ENCODE data around the gene PRDM5. TPM values are rescaled to one million over a fixed set of nuclear protein-coding genes. Genes with fewer than 3 reads are reported as not detected.

The PRDM5 gene
- total and polyA plus RNA-seq, 9 of the 15 experiments (the other 6 are each of a cell fraction or from before 2014, with no cell fraction given) = not detected

DNA sequence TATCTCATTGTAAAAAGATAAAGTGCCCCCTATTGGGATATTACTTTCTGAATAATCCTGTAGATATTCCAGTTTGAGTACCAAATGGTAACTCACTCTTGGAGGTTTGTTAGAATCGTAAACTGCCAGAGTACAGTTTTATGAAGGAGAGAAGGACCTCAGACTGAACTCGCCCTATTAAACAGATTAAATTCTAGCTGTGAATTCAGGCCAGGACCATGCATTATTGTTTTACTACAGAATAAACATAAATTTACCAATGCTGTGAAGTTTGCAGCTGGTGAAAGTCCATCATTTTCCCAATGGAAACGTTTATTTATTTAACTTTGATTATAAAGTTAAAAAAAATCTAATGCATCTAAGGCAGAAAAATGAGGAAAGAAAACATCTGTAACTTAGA is 20.2 kb upstream of the PRDM5 start:
- ATAC-seq (no peak), FAIRE-seq (no peak), DNase-seq (ENCODE audit: extremely low read depth in 1 of 4, low spot score in 3 of 4) (no peak)
- H3K4me2 ChIP-seq (ENCODE audit: insufficient read depth, low read length) = no peak overlapping the region
- H3K9me3 ChIP-seq (replicated peaks; ENCODE audit: control insufficient read depth, insufficient read depth, low read depth, low read length) = no peaks in the 10 kb centered on the region; the same call in 1 of the 2 replicates
- no peak overlapping the region for H3K9ac ChIP-seq (ENCODE audit: insufficient read depth in 1 of 2, low read depth in 2 of 2, low read length in 2 of 2)
- BruUV-seq (replicated peaks) = no TSS peak
- TF ChIP-seq YBX1 (IDR thresholded peaks at IDR 0.05) = no peak
- no peak for TF ChIP-seq NONO (IDR thresholded peaks at IDR 0.05; ENCODE audit: low read depth in 2 of 2, low read length in 1 of 2)
- no peak for TF ChIP-seq PURB (CRISPR knock-in tag; IDR thresholded peaks at IDR 0.05; ENCODE audit: low read depth)
- no peak for TF ChIP-seq ZNF134 (CRISPR knock-in tag; conservative IDR thresholded peaks at IDR 0.05)
- TF ChIP-seq, protein P1, sequence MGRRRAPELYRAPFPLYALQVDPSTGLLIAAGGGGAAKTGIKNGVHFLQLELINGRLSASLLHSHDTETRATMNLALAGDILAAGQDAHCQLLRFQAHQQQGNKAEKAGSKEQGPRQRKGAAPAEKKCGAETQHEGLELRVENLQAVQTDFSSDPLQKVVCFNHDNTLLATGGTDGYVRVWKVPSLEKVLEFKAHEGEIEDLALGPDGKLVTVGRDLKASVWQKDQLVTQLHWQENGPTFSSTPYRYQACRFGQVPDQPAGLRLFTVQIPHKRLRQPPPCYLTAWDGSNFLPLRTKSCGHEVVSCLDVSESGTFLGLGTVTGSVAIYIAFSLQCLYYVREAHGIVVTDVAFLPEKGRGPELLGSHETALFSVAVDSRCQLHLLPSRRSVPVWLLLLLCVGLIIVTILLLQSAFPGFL (CRISPR knock-in tag; IDR thresholded peaks at IDR 0.05) = no peak
- TF ChIP-seq SIRT6 (IDR thresholded peaks at IDR 0.05; ENCODE audit: low read depth, low read length) = no peak
- TF ChIP-seq CREB1 (IDR thresholded peaks at IDR 0.05) = no peak
- no peak for TF ChIP-seq CREB1 (CRISPR knock-in tag; IDR thresholded peaks at IDR 0.05)
- no peak overlapping the region for H3K27ac ChIP-seq (ENCODE audit: extremely low read depth, low read depth, low read length)
- no peak overlapping the region for H3K4me3 ChIP-seq
- H2AFZ ChIP-seq (ENCODE audit: low read depth, low read length) = no peak overlapping the region
- no peaks in the 10 kb centered on the region for H3K79me2 ChIP-seq (ENCODE audit: control insufficient read depth, insufficient read depth, low read length)
- H3K36me3 ChIP-seq (ENCODE audit: control insufficient read depth, insufficient read depth, low read length) = no peaks in the 10 kb centered on the region
- WGBS (ENCODE audit: insufficient coverage, low coverage, missing lambda C conversion rate) = 0% methylated on average over 3 of the region's 3 CpGs
- no peaks in the 10 kb centered on the region for H3K27me3 ChIP-seq (ENCODE audit: control insufficient read depth in 2 of 2, insufficient read depth in 2 of 2, low read length in 2 of 2)
- intact Hi-C loops (cut with micrococcal nuclease) (no loop called here), in situ Hi-C loops (cut with MboI) (no loop called here)
- H3K4me1 ChIP-seq (replicated peaks in 1 of 2; ENCODE audit: control insufficient read depth in 2 of 2, insufficient read depth in 2 of 2, low read length in 2 of 2) = no peaks in the 10 kb centered on the region
- POLR2A ChIA-PET = no interaction called here
- no peaks in the 10 kb centered on the region for H4K20me1 ChIP-seq (replicated peaks; ENCODE audit: control insufficient read depth, insufficient read depth, low read length)
- no peaks in the 10 kb centered on the region for H3K9me1 ChIP-seq (ENCODE audit: control insufficient read depth, insufficient read depth, low read length)
- CTCF ChIA-PET (ENCODE audit: low intra/inter-chr PET ratio) = no interaction called here
